HG03442 (cell line): ENCODE results near the gene KCNA4.
"Not testable (repeated sequence)": the region's sequence is repeated elsewhere in the genome, so short reads cannot be mapped to it uniquely, and the experiment has no call there.

ENCODE experiments used
- ATAC-seq: cut with Tn5 transposase; IDR thresholded peaks from one replicate; pipeline ENCODE4 v1.9.1; 2021; ENCODE audit warnings: mild to moderate bottlenecking, moderate library complexity; ENCODE audit not compliant: unreplicated experiment

Gene KCNA4

GRCh38 chr11:30000986-30001750 lies 15.7 kb downstream of the KCNA4 start:
- ATAC-seq: no peak

- ATAC-seq: peak; percentile 93
Measured at GRCh38 chr11:29996016-29996415, 20.8 kb downstream of the KCNA4 start.

GRCh38 chr11:29989174-29989970 lies 27.5 kb downstream of the KCNA4 start:
- no peak for ATAC-seq

- ATAC-seq: no peak
Measured at GRCh38 chr11:29985248-29985647, 31.6 kb downstream of the KCNA4 start.

GRCh38 chr11:29984544-29984943 lies 32.3 kb downstream of the KCNA4 start:
- no peak for ATAC-seq

- ATAC-seq: no peak
Measured at GRCh38 chr11:29978549-29978948, 38.3 kb downstream of the KCNA4 start.

GRCh38 chr11:29975580-29975979 lies 41.2 kb downstream of the KCNA4 start:
- ATAC-seq: not testable (repeated sequence)

- no peak for ATAC-seq
Measured at GRCh38 chr11:29963796-29964195, 53.0 kb downstream of the KCNA4 start.

- no peak for ATAC-seq
Measured at GRCh38 chr11:29963036-29963435, 53.8 kb downstream of the KCNA4 start.

GRCh38 chr11:29962243-29962642 lies 54.6 kb downstream of the KCNA4 start:
- no peak for ATAC-seq
